Loucy (cell line): ENCODE measurements around the gene TRMT61A.

Experiments
- H2AFZ ChIP-seq: fragments of 200-600 bp; sonication (generic); 2 replicates; pipeline ENCODE4 v1.6.0; 2016; ENCODE audit warnings: antibody characterized with exemption, mild to moderate bottlenecking, low read length, moderate library complexity
- H3F3A ChIP-seq: fragments of 200-600 bp; 2 replicates; pipeline ENCODE4 v1.6.0; 2016; ENCODE audit warnings: antibody characterized with exemption, low read depth, mild to moderate bottlenecking
- H3K27me3 ChIP-seq: fragments of 200-600 bp; sonication (generic); 2 replicates; pipeline ENCODE4 v1.6.1; 2014; ENCODE audit warnings: low read length, mild to moderate bottlenecking; ENCODE audit not compliant: insufficient read depth, poor library complexity, severe bottlenecking
- H3K36me3 ChIP-seq: fragments of 200-600 bp; sonication (generic); 2 replicates; pipeline ENCODE4 v1.6.1; 2016; ENCODE audit warnings: low read length; ENCODE audit not compliant: insufficient read depth
- H3K4me1 ChIP-seq: fragments of 200-600 bp; sonication (generic); 2 replicates; pipeline ENCODE4 v1.5.1; 2014; ENCODE audit warnings: low read length, mild to moderate bottlenecking; ENCODE audit not compliant: insufficient read depth, poor library complexity, severe bottlenecking
- H3K4me2 ChIP-seq: fragments of 200-600 bp; sonication (generic); 2 replicates; pipeline ENCODE4 v1.6.0; 2014; ENCODE audit warnings: antibody characterized with exemption, low read length, low read depth, mild to moderate bottlenecking; ENCODE audit not compliant: poor library complexity, severe bottlenecking
- H3K4me3 ChIP-seq: fragments of 200-600 bp; sonication (generic); 2 replicates; pipeline ENCODE4 v1.5.1; 2014; ENCODE audit warnings: low read length, mild to moderate bottlenecking, mixed read lengths; ENCODE audit not compliant: poor library complexity, severe bottlenecking
- H3K79me2 ChIP-seq: fragments of 200-600 bp; sonication (generic); 2 replicates; pipeline ENCODE4 v1.6.1; 2014; ENCODE audit warnings: low read length; ENCODE audit not compliant: insufficient read depth
- H3K9ac ChIP-seq: fragments of 200-600 bp; sonication (generic); 2 replicates; pipeline ENCODE4 v1.6.0; 2014; ENCODE audit warnings: mild to moderate bottlenecking, low read depth, low read length, moderate library complexity; ENCODE audit not compliant: poor library complexity, severe bottlenecking
- H3K9me2 ChIP-seq: fragments of 200-600 bp; sonication (generic); replicated peaks from 2 replicates; pipeline ENCODE4 v1.6.1; 2016; ENCODE audit warnings: low read depth, low read length, mixed read lengths
- H3K9me3 ChIP-seq: fragments of 200-600 bp; sonication (generic); 2 replicates; pipeline ENCODE4 v1.6.1; 2014; ENCODE audit warnings: mild to moderate bottlenecking, antibody characterized with exemption, low read length, low read depth; ENCODE audit not compliant: insufficient read depth
- H4K20me1 ChIP-seq: fragments of 200-600 bp; sonication (generic); 2 replicates; pipeline ENCODE4 v1.6.0; 2014; ENCODE audit warnings: antibody characterized with exemption, low read length, mild to moderate bottlenecking; ENCODE audit not compliant: insufficient read depth, poor library complexity, severe bottlenecking
- EZH2phosphoT487 ChIP-seq: fragments of 200-600 bp; IDR thresholded peaks from 2 replicates; pipeline ENCODE4 v1.6.1; 2018; ENCODE audit warnings: antibody characterized with exemption, mild to moderate bottlenecking, moderate library complexity, borderline replicate concordance
- TF ChIP-seq, protein P1 (sequence below): fragments of 200-600 bp; sonication (generic); conservative IDR thresholded peaks from 2 replicates; pipeline ENCODE4 v1.5.1; 2014; ENCODE audit warnings: mild to moderate bottlenecking, antibody characterized with exemption, low read length

TRMT61A gene

DNA sequence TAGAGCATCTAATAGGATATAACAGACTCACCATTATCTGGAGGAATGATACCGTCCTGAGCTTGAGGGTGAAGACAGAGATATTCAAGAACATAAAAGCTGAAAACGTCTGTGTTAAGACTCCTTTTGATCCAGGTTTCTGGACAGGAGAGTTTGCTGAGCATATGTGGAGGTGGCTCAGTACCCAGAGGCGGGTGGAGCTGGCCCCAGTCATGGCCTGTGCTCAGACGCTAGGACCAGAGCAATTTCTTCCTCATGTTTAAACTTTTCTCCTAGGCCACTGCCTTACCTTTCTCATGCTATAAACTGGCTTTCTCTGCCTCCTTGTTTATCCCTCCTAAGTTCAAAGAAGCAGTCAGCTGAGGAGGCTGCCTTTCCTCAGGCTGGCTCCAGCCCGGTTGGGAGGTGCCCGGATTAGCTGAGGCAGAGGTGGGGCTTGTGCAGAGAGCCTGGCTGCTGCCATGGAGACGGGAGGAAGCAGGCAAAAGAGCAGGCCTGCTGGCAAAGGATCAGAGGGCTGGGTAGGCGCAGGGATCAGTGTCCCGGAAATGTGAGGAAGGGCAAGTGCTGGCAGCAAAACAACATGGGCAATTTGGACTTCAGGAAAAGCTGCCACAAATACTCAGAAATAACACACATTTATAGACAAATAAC is 47.5 kb downstream of the TRMT61A start:
- TF ChIP-seq, protein P1, sequence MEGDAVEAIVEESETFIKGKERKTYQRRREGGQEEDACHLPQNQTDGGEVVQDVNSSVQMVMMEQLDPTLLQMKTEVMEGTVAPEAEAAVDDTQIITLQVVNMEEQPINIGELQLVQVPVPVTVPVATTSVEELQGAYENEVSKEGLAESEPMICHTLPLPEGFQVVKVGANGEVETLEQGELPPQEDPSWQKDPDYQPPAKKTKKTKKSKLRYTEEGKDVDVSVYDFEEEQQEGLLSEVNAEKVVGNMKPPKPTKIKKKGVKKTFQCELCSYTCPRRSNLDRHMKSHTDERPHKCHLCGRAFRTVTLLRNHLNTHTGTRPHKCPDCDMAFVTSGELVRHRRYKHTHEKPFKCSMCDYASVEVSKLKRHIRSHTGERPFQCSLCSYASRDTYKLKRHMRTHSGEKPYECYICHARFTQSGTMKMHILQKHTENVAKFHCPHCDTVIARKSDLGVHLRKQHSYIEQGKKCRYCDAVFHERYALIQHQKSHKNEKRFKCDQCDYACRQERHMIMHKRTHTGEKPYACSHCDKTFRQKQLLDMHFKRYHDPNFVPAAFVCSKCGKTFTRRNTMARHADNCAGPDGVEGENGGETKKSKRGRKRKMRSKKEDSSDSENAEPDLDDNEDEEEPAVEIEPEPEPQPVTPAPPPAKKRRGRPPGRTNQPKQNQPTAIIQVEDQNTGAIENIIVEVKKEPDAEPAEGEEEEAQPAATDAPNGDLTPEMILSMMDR: no peak
- no peak for TF ChIP-seq EZH2phosphoT487
- H2AFZ ChIP-seq: no peak overlapping the region

DNA sequence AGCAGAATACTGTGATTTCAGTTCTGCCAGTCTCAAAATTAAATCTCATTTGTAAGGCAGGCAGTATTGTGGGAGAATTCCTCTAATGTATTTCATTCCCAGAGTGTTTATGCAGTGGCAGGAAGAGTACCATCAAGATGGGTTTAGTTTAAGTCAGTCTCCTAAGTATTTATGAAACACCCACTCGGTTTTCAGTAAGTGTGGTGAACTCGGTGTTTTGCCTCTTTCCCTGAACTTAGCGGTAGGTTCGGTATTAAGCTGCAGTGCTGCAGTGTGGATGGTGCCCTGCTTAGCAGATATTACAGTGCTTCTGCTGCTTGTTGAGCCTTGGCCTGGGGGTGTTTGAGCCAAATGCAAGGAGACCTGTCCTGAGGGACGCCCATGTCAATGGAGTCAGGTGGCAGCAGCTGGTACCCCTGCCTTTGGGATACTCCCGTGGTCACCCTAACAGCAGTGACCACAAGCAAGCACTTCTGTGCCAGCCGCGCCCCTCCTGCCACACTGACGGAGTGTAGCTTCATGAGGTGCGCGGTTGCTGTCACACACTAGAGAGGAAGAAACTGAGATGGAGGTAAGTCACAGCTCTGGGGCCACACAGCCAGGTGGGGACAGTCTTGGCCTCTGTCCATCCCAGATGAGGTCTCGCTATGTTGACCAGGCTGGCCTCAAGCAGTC is 49.5 kb downstream of the TRMT61A start:
- Histone ChIP-seq H3K4me2 (no peak overlapping the region), H3K9me3 (no peaks in the 10 kb centered on the region), H3F3A (no peaks in the 10 kb centered on the region), H2AFZ (no peak overlapping the region), H4K20me1 (no peaks in the 10 kb centered on the region), H3K9me2 (no peaks in the 10 kb centered on the region), H3K79me2 (no peaks in the 10 kb centered on the region), H3K9ac (no peak overlapping the region), H3K36me3 (peaks cover 33% of the 10 kb centered on the region; the same call in 1 of the 2 replicates), H3K4me3 (no peak overlapping the region), H3K4me1 (no peaks in the 10 kb centered on the region), H3K27me3 (no peaks in the 10 kb centered on the region)
- TF ChIP-seq, protein P1: no peak
- TF ChIP-seq EZH2phosphoT487: no peak

More for the DNA sequence above, 47.5 kb downstream of the TRMT61A start:
- H3K4me3 ChIP-seq: no peak overlapping the region
- H3K4me1 ChIP-seq: no peaks in the 10 kb centered on the region
- H3F3A ChIP-seq: no peaks in the 10 kb centered on the region
- no peak overlapping the region for H3K9ac ChIP-seq
- H3K9me2 ChIP-seq: no peaks in the 10 kb centered on the region
- no peaks in the 10 kb centered on the region for H3K27me3 ChIP-seq
- peaks cover 40% of the 10 kb centered on the region; the same call in 1 of the 2 replicates for H3K36me3 ChIP-seq
- H3K4me2 ChIP-seq: no peak overlapping the region
- H3K9me3 ChIP-seq: no peaks in the 10 kb centered on the region
- H3K79me2 ChIP-seq: no peaks in the 10 kb centered on the region
- H4K20me1 ChIP-seq: peaks cover 5% of the 10 kb centered on the region

DNA sequence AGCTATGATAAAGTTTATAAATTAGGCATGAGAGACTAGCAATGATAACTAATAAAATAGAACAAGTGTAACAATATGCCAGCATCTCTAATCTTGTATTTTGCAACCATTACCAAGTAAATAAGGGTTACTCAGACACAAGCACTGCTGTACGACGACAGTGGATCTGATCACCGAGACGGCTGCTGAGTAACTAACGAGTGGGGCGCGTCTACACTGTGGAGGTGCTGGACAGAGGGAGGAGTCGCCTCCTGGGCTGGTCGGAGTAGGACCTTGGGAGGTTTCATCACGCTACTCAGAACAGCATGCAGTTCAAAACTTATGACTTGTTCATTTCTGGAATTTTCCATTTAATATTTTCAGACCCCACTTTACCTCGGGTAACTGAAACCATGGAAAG is 52.2 kb downstream of the TRMT61A start:
- Histone ChIP-seq H3F3A (no peaks in the 10 kb centered on the region), H3K4me3 (no peak overlapping the region), H3K36me3 (peaks cover 14% of the 10 kb centered on the region; the same call in 1 of the 2 replicates), H3K27me3 (no peaks in the 10 kb centered on the region), H2AFZ (no peak overlapping the region), H3K9ac (no peak overlapping the region), H3K79me2 (no peaks in the 10 kb centered on the region), H3K9me2 (no peaks in the 10 kb centered on the region), H4K20me1 (no peaks in the 10 kb centered on the region), H3K4me1 (no peaks in the 10 kb centered on the region), H3K9me3 (no peaks in the 10 kb centered on the region), H3K4me2 (no peak overlapping the region)
- TF ChIP-seq, protein P1: no peak
- TF ChIP-seq EZH2phosphoT487: no peak
